ENCODE measurements around the gene CEP135.

GRCh38 chr4:55939421-55939820, 9.3 kb upstream of the CEP135 start:
- TF ChIP-seq EZH2 (IDR thresholded peaks at IDR 0.05) (no peak), POLR2AphosphoS5 (IDR thresholded peaks at IDR 0.05; ENCODE audit: borderline replicate concordance, low read depth, low read length) (no peak), FOXP2 (optimal IDR thresholded peaks at IDR 0.05; ENCODE audit: control extremely low read depth, extremely low read length, insufficient read depth) (no peak)
